D721Med (cell line): ENCODE results near the gene SPRED2.

Source experiments
- DNase-seq: peaks from one replicate; pipeline ENCODE4 v3.0.0; 2011; ENCODE audit warnings: low spot score; ENCODE audit not compliant: insufficient read length
- FAIRE-seq: peaks from 2 replicates; lab custom pipeline; 2011; peaks lifted over from hg19 to GRCh38; lab: Jason Lieb, UNC
- CTCF ChIP-seq: IDR thresholded peaks from 2 replicates; pipeline ENCODE4 v1.5.1; 2012; ENCODE audit warnings: mild to moderate bottlenecking, control low read depth; ENCODE audit not compliant: insufficient read depth; ENCODE audit errors: missing control alignments

SPRED2 gene

GRCh38 chr2:65292106-65292400, 140.3 kb downstream of the SPRED2 start:
- DNase-seq (no peak), FAIRE-seq (no peak)
- no peak for TF ChIP-seq CTCF

GRCh38 chr2:65291216-65292105, 140.9 kb downstream of the SPRED2 start:
- FAIRE-seq (no peak), DNase-seq (no peak)
- no peak for TF ChIP-seq CTCF

GRCh38 chr2:65287364-65287763, 145.0 kb downstream of the SPRED2 start:
- no peak for TF ChIP-seq CTCF
- DNase-seq (no peak), FAIRE-seq (no peak)

GRCh38 chr2:65282477-65283053, 149.8 kb downstream of the SPRED2 start:
- no peak for TF ChIP-seq CTCF
- no peak for DNase-seq
- FAIRE-seq: no peak

GRCh38 chr2:65281627-65282351, 150.6 kb downstream of the SPRED2 start:
- DNase-seq (no peak), FAIRE-seq (no peak)

GRCh38 chr2:65279756-65280155, 152.6 kb downstream of the SPRED2 start:
- FAIRE-seq (no peak), DNase-seq (no peak)
- TF ChIP-seq CTCF: no peak

More at GRCh38 chr2:65281627-65282351, 150.6 kb downstream of the SPRED2 start:
- TF ChIP-seq CTCF: no peak
